Astrocyte of the cerebellum (primary cell): ENCODE results near the gene EED.

Experiments used
- DNase-seq: peaks from one replicate; pipeline ENCODE4 v3.0.0-alpha.2; 2011; ENCODE audit warnings: low read depth
- H3K4me3 ChIP-seq: 2 replicates; pipeline ENCODE4 v1.5.1; 2011; ENCODE audit warnings: mild to moderate bottlenecking, low read depth, low read length, moderate library complexity
- in situ Hi-C: cut with HindIII; loops from 2 replicates; pipeline ENCODE4 v1.10.0; 2017; ENCODE audit warnings: low sequenced_read_pairs
- TF ChIP-seq, protein P1 (sequence below): IDR thresholded peaks from 2 replicates; pipeline ENCODE4 v1.5.1; 2012; ENCODE audit warnings: low read length, low read depth, moderate library complexity, mild to moderate bottlenecking; ENCODE audit errors: missing control alignments

EED gene

GRCh38 chr11:86257446-86257845, 12.9 kb downstream of the EED start:
- no peak overlapping the region for H3K4me3 ChIP-seq
- DNase-seq, result no peak
- in situ Hi-C loops, result no loop called here
- TF ChIP-seq, protein P1, sequence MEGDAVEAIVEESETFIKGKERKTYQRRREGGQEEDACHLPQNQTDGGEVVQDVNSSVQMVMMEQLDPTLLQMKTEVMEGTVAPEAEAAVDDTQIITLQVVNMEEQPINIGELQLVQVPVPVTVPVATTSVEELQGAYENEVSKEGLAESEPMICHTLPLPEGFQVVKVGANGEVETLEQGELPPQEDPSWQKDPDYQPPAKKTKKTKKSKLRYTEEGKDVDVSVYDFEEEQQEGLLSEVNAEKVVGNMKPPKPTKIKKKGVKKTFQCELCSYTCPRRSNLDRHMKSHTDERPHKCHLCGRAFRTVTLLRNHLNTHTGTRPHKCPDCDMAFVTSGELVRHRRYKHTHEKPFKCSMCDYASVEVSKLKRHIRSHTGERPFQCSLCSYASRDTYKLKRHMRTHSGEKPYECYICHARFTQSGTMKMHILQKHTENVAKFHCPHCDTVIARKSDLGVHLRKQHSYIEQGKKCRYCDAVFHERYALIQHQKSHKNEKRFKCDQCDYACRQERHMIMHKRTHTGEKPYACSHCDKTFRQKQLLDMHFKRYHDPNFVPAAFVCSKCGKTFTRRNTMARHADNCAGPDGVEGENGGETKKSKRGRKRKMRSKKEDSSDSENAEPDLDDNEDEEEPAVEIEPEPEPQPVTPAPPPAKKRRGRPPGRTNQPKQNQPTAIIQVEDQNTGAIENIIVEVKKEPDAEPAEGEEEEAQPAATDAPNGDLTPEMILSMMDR, result no peak

DNA sequence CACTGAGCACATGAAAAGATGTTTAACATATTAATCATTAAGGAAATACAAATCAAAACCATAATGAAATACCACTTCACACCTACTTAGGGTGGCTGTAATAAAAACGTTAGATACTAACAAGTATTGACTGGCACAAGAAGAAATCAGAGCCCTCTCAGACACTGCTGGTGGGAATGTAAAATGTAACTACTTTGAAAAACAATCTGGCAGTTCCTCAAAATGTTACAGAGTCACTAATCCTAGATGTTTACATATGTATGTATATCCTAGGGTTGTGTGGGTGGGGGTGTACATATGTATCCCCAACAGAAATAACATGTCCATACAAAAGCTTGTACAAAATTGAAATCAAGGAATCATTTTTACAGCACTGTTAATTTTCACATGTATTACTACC, 15.2 kb downstream of the EED start:
- no peak overlapping the region for H3K4me3 ChIP-seq
- DNase-seq, result no peak
- TF ChIP-seq, protein P1, result no peak
- in situ Hi-C loops, result no loop called here

GRCh38 chr11:86261328-86261727, 16.8 kb downstream of the EED start:
- no peak for DNase-seq
- in situ Hi-C loops, result no loop called here
- TF ChIP-seq, protein P1, result no peak
- H3K4me3 ChIP-seq, result no peak overlapping the region

- TF ChIP-seq, protein P1, result no peak
- in situ Hi-C loops, result no loop called here
- DNase-seq, result no peak
- no peak overlapping the region for H3K4me3 ChIP-seq
Observed at GRCh38 chr11:86262387-86262786, 17.8 kb downstream of the EED start.

- H3K4me3 ChIP-seq, result no peak overlapping the region
- TF ChIP-seq, protein P1, result no peak
- in situ Hi-C loops, result no loop called here
- DNase-seq, result no peak
Observed at GRCh38 chr11:86264649-86265048, 20.1 kb downstream of the EED start.

- no peak for DNase-seq
- TF ChIP-seq, protein P1, result no peak
- H3K4me3 ChIP-seq, result no peak overlapping the region
- in situ Hi-C loops, result no loop called here
Observed at GRCh38 chr11:86265194-86265593, 20.6 kb downstream of the EED start.

GRCh38 chr11:86269645-86270044, 25.1 kb downstream of the EED start:
- TF ChIP-seq, protein P1, result no peak
- no peak overlapping the region for H3K4me3 ChIP-seq
- in situ Hi-C loops, result no loop called here
- no peak for DNase-seq
